Cardiac fibroblast (primary cell): ENCODE results near the gene TSPAN31.
"Not testable (repeated sequence)": the region's sequence is repeated elsewhere in the genome, so short reads cannot be mapped to it uniquely, and the experiment has no call there.

Experiments used
- DNase-seq, 2 donors: peaks; one replicate each; pipeline versions ENCODE4 v3.0.0 to v3.0.0-alpha.2; 2010; ENCODE audit warnings: low read depth in 2 of 2
- H3K4me3 ChIP-seq, 2 donors: replicated peaks in 1 of 2; 1 replicate in 1 of 2; 2 replicates in 1 of 2; pipeline ENCODE4 v1.5.1; 2011; ENCODE audit warnings: low read depth in 2 of 2, low read length in 2 of 2, mild to moderate bottlenecking in 2 of 2, moderate library complexity in 1 of 2
- CTCF ChIP-seq: IDR thresholded peaks from one replicate; pipeline ENCODE4 v1.5.1; 2011; ENCODE audit warnings: low read depth, mild to moderate bottlenecking, low read length, inconsistent platforms

TSPAN31 gene

GRCh38 chr12:57717846-57718640 is 26.8 kb upstream of the TSPAN31 start:
- no peak overlapping the region for H3K4me3 ChIP-seq
- TF ChIP-seq CTCF, result no peak

GRCh38 chr12:57718641-57719528 is 26.0 kb upstream of the TSPAN31 start:
- no peak for DNase-seq
- no peak overlapping the region for H3K4me3 ChIP-seq
- TF ChIP-seq CTCF, result no peak

More at GRCh38 chr12:57717846-57718640, 26.8 kb upstream of the TSPAN31 start:
- DNase-seq, result no peak

GRCh38 chr12:57719777-57720605 is 24.8 kb upstream of the TSPAN31 start:
- TF ChIP-seq CTCF, result no peak
- no peak for DNase-seq
- H3K4me3 ChIP-seq, result no peak overlapping the region

- H3K4me3 ChIP-seq, result no peak overlapping the region
These were observed 23.9 kb upstream of the TSPAN31 start for GRCh38 chr12:57720606-57721595.

GRCh38 chr12:57721846-57722608 is 22.8 kb upstream of the TSPAN31 start:
- not testable (repeated sequence) for DNase-seq, H3K4me3 ChIP-seq

More at GRCh38 chr12:57720606-57721595, 23.9 kb upstream of the TSPAN31 start:
- no peak for DNase-seq
- no peak for TF ChIP-seq CTCF
